IMR-90 (cell line): ENCODE data around the gene DPP10.

ENCODE experiments used
- CEBPB ChIP-seq: IDR thresholded peaks from 2 replicates; pipeline ENCODE4 v1.6.1; 2012; ENCODE audit warnings: low read depth, low read length, improper control_type of control experiment
- MXI1 ChIP-seq: IDR thresholded peaks from 2 replicates; pipeline ENCODE4 v1.6.1; 2012; ENCODE audit warnings: low read depth, mild to moderate bottlenecking, low read length, moderate library complexity, borderline replicate concordance
- POLR2A ChIP-seq: IDR thresholded peaks from 2 replicates; pipeline ENCODE4 v1.6.1; 2012; ENCODE audit warnings: mild to moderate bottlenecking, low read depth, low read length
- RAD21 ChIP-seq: IDR thresholded peaks from 2 replicates; pipeline ENCODE4 v1.6.1; 2012; ENCODE audit warnings: low read length, improper control_type of control experiment
- TF ChIP-seq, protein P1 (sequence below): conservative IDR thresholded peaks from 2 replicates; pipeline ENCODE4 v1.5.1; 2012; ENCODE audit warnings: mild to moderate bottlenecking, low read depth, low read length, improper control_type of control experiment
- TF ChIP-seq, protein P2 (sequence below): fragments of 150-350 bp; IDR thresholded peaks from 2 replicates; pipeline ENCODE4 v1.6.1; 2016; ENCODE audit warnings: low read depth, mild to moderate bottlenecking, low read length, moderate library complexity, borderline replicate concordance

DNA sequence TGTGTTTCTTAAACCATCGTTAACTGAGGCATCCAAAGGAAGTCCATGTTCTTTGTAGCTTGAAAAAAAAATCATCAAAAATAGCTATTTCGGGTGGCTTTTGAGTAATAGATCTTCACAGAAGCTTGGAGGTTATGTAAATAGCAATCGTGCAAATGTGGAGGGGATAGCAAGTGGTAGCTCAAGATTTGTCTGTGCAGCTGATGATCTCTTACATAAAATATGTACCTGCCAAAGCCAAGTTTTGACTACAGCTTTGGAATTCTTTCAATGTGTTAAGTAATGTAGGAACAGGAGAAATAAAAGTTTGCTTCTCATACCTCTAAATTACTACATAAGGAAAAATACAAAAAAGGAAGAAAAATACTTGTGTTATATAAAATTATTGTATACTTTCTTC lies 1432.0 kb downstream of the DPP10 start:
- TF ChIP-seq POLR2A (no peak), RAD21 (no peak), CEBPB (no peak), MXI1 (no peak)
- TF ChIP-seq, protein P1, sequence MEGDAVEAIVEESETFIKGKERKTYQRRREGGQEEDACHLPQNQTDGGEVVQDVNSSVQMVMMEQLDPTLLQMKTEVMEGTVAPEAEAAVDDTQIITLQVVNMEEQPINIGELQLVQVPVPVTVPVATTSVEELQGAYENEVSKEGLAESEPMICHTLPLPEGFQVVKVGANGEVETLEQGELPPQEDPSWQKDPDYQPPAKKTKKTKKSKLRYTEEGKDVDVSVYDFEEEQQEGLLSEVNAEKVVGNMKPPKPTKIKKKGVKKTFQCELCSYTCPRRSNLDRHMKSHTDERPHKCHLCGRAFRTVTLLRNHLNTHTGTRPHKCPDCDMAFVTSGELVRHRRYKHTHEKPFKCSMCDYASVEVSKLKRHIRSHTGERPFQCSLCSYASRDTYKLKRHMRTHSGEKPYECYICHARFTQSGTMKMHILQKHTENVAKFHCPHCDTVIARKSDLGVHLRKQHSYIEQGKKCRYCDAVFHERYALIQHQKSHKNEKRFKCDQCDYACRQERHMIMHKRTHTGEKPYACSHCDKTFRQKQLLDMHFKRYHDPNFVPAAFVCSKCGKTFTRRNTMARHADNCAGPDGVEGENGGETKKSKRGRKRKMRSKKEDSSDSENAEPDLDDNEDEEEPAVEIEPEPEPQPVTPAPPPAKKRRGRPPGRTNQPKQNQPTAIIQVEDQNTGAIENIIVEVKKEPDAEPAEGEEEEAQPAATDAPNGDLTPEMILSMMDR: no peak
- TF ChIP-seq, protein P2, sequence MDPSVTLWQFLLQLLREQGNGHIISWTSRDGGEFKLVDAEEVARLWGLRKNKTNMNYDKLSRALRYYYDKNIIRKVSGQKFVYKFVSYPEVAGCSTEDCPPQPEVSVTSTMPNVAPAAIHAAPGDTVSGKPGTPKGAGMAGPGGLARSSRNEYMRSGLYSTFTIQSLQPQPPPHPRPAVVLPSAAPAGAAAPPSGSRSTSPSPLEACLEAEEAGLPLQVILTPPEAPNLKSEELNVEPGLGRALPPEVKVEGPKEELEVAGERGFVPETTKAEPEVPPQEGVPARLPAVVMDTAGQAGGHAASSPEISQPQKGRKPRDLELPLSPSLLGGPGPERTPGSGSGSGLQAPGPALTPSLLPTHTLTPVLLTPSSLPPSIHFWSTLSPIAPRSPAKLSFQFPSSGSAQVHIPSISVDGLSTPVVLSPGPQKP: no peak
